SK-N-MC (cell line): ENCODE results near the gene KRT35.

ENCODE experiments used
- EZH2 ChIP-seq: fragments of 200-600 bp; sonication (generic); IDR thresholded peaks from one replicate; pipeline ENCODE4 v1.6.1; 2017; ENCODE audit warnings: antibody characterized with exemption
- FOXP2 ChIP-seq: optimal IDR thresholded peaks from 2 replicates; pipeline ENCODE3; 2011; ENCODE audit warnings: mild to moderate bottlenecking, moderate library complexity; ENCODE audit not compliant: insufficient read depth; ENCODE audit errors: extremely low read length, control extremely low read depth
- POLR2AphosphoS5 ChIP-seq: IDR thresholded peaks from 2 replicates; pipeline ENCODE4 v1.6.1; 2012; ENCODE audit warnings: mild to moderate bottlenecking, low read depth, low read length, borderline replicate concordance

- no peak for TF ChIP-seq EZH2
- no peak for TF ChIP-seq POLR2AphosphoS5
- TF ChIP-seq FOXP2 = no peak
These were observed 27.9 kb downstream of the KRT35 start for GRCh38 chr17:41453066-41453465.
